ENCODE measurements around the gene KHK. TPM values are rescaled to one million over a fixed set of nuclear protein-coding genes. Genes with fewer than 3 reads are reported as not detected.

Gene KHK
- total RNA-seq, 1 donor from 2014 or later: 3.3 TPM

- H3K9ac ChIP-seq: no peak overlapping the region
- no peaks in the 10 kb centered on the region for H3K4me1 ChIP-seq
- H3K27ac Mint-ChIP-seq: peak overlapping the region; percentile 72
- H3K9me3 Mint-ChIP-seq: no peaks in the 10 kb centered on the region
- peaks cover 10% of the 10 kb centered on the region for H3K4me1 Mint-ChIP-seq
- no peak overlapping the region for H3K4me3 ChIP-seq
- H3K36me3 ChIP-seq: no peaks in the 10 kb centered on the region
- H4K20me1 ChIP-seq (ENCODE audit: low read depth): no peaks in the 10 kb centered on the region
- H3K4me2 ChIP-seq: no peak overlapping the region
- H3K36me3 Mint-ChIP-seq: no peaks in the 10 kb centered on the region
- no peak for DNase-seq (ENCODE audit: low spot score)
- no peaks in the 10 kb centered on the region for H3F3A ChIP-seq (ENCODE audit: low read depth)
- TF ChIP-seq EZH2 (IDR thresholded peaks at IDR 0.05): no peak
- TF ChIP-seq EZH2phosphoT487 (IDR thresholded peaks at IDR 0.05): no peak
- no peak for TF ChIP-seq CTCF (IDR thresholded peaks at IDR 0.05)
- peaks cover 11% of the 10 kb centered on the region for H3K27me3 Mint-ChIP-seq (ENCODE audit: insufficient read depth, low read depth)
- peak overlapping the region; percentile 53 for H3K4me3 Mint-ChIP-seq
- H3K27ac ChIP-seq: no peak overlapping the region
- H3K9me3 ChIP-seq (ENCODE audit: low read depth): no peaks in the 10 kb centered on the region
- H3K27me3 ChIP-seq: no peaks in the 10 kb centered on the region
- H3K79me2 ChIP-seq (ENCODE audit: low read depth): no peaks in the 10 kb centered on the region
- no peak overlapping the region for H2AFZ ChIP-seq (replicated peaks)
Observed at GRCh38 chr2:27094353-27094984, 7.9 kb downstream of the KHK start.

- peak overlapping the region; percentile 83 for H3K27ac Mint-ChIP-seq
- H2AFZ ChIP-seq (replicated peaks): no peak overlapping the region
- peak overlapping the region; percentile 62 for H3K4me3 Mint-ChIP-seq
Observed at GRCh38 chr2:27095427-27095744, 8.8 kb downstream of the KHK start.

GRCh38 chr2:27095745-27096651 lies 9.4 kb downstream of the KHK start:
- Mint-ChIP-seq H3K27me3 (ENCODE audit: insufficient read depth, low read depth) (peaks cover 16% of the 10 kb centered on the region), H3K4me3 (peak overlapping the region; percentile 62), H3K9me3 (no peaks in the 10 kb centered on the region), H3K27ac (peak overlapping the region; percentile 83), H3K4me1 (peaks cover 12% of the 10 kb centered on the region), H3K36me3 (no peaks in the 10 kb centered on the region)
- no peak for TF ChIP-seq CTCF (IDR thresholded peaks at IDR 0.05)
- TF ChIP-seq EZH2 (IDR thresholded peaks at IDR 0.05): no peak
- TF ChIP-seq EZH2phosphoT487 (IDR thresholded peaks at IDR 0.05): no peak
- no peaks in the 10 kb centered on the region for H3K4me1 ChIP-seq
- H2AFZ ChIP-seq (replicated peaks): peak overlapping the region; percentile 94
- no peaks in the 10 kb centered on the region for H3K36me3 ChIP-seq
- H3K79me2 ChIP-seq (ENCODE audit: low read depth): no peaks in the 10 kb centered on the region
- H3K9ac ChIP-seq: no peak overlapping the region
- H3K4me3 ChIP-seq: peak overlapping the region; percentile 28
- H3K27ac ChIP-seq: no peak overlapping the region
- H3K4me2 ChIP-seq: peak overlapping the region; percentile 70
- no peaks in the 10 kb centered on the region for H3K9me3 ChIP-seq (ENCODE audit: low read depth)
- DNase-seq (ENCODE audit: low spot score): peak; percentile 80
- no peaks in the 10 kb centered on the region for H3F3A ChIP-seq (ENCODE audit: low read depth)
- H3K27me3 ChIP-seq: no peaks in the 10 kb centered on the region
- H4K20me1 ChIP-seq (ENCODE audit: low read depth): no peaks in the 10 kb centered on the region

More at GRCh38 chr2:27095427-27095744, 8.8 kb downstream of the KHK start:
- Mint-ChIP-seq H3K9me3 (no peaks in the 10 kb centered on the region), H3K36me3 (no peaks in the 10 kb centered on the region), H3K4me1 (peaks cover 12% of the 10 kb centered on the region), H3K27me3 (ENCODE audit: insufficient read depth, low read depth) (peaks cover 16% of the 10 kb centered on the region)
- Histone ChIP-seq H3K27ac (no peak overlapping the region), H3K79me2 (ENCODE audit: low read depth) (no peaks in the 10 kb centered on the region), H3K4me2 (no peak overlapping the region), H3K4me1 (no peaks in the 10 kb centered on the region), H4K20me1 (ENCODE audit: low read depth) (no peaks in the 10 kb centered on the region), H3K27me3 (no peaks in the 10 kb centered on the region), H3F3A (ENCODE audit: low read depth) (no peaks in the 10 kb centered on the region), H3K4me3 (no peak overlapping the region), H3K36me3 (no peaks in the 10 kb centered on the region), H3K9me3 (ENCODE audit: low read depth) (no peaks in the 10 kb centered on the region), H3K9ac (no peak overlapping the region)
- no peak for DNase-seq (ENCODE audit: low spot score)
- TF ChIP-seq CTCF (IDR thresholded peaks at IDR 0.05) (no peak), EZH2 (IDR thresholded peaks at IDR 0.05) (no peak), EZH2phosphoT487 (IDR thresholded peaks at IDR 0.05) (no peak)
